OCI-LY7 (cell line): Measurements from ENCODE around the gene PPP1R7. TPM values are rescaled to one million over a fixed set of nuclear protein-coding genes. Genes with fewer than 3 reads are reported as not detected.

ENCODE experiments used
- BruUV-seq: library from RNA; stranded (reverse); fragments of 400-500 nt; replicated peaks from 2 replicates; lab custom pipeline; 2021; lab: Mats Ljungman, UMichigan
- CTCF ChIA-PET: fragments of 300-600 bp; sonication (Branson Sonifier 250); formaldehyde crosslinking; loops from one replicate; lab custom pipeline; 2022; ENCODE audit warnings: antibody characterized with exemption; ENCODE audit not compliant: unreplicated experiment; lab: Charles Lee
- POLR2A ChIA-PET: fragments of 300-600 bp; sonication (Branson Sonifier 250); formaldehyde crosslinking; loops from one replicate; lab custom pipeline; 2022; ENCODE audit warnings: antibody characterized with exemption; lab: Charles Lee
- DNase-seq: peaks from one replicate; pipeline ENCODE4 v3.0.0-alpha.2; 2015; ENCODE audit warnings: low spot score
- H2AFZ ChIP-seq: fragments of 200-600 bp; sonication (generic), shearing (Covaris generic); 2 replicates; pipeline ENCODE4 v1.6.1; 2014; ENCODE audit warnings: mild to moderate bottlenecking, antibody characterized with exemption, low read length, moderate library complexity
- H3K27ac ChIP-seq: fragments of 200-600 bp; sonication (generic); 2 replicates; pipeline ENCODE4 v1.5.1; 2014; ENCODE audit warnings: mixed run types, low read depth, mild to moderate bottlenecking, moderate library complexity, low read length, inconsistent platforms; ENCODE audit not compliant: poor library complexity, severe bottlenecking
- H3K36me3 ChIP-seq: fragments of 200-600 bp; sonication (generic); 2 replicates; pipeline ENCODE4 v1.6.1; 2014; ENCODE audit warnings: mild to moderate bottlenecking, antibody characterized with exemption, low read length, moderate library complexity, mixed read lengths; ENCODE audit not compliant: insufficient read depth
- H3K4me1 ChIP-seq: fragments of 200-600 bp; sonication (generic); 2 replicates; pipeline ENCODE4 v1.5.1; 2014; ENCODE audit warnings: mild to moderate bottlenecking, low read length; ENCODE audit not compliant: insufficient read depth, poor library complexity, severe bottlenecking
- H3K4me2 ChIP-seq: fragments of 200-600 bp; sonication (generic); 2 replicates; pipeline ENCODE4 v1.6.1; 2014; ENCODE audit warnings: mild to moderate bottlenecking, low read length
- H3K4me3 ChIP-seq: fragments of 200-600 bp; sonication (generic); 2 replicates; pipeline ENCODE4 v1.5.1; 2014; ENCODE audit warnings: mild to moderate bottlenecking, low read depth, low read length; ENCODE audit not compliant: poor library complexity, severe bottlenecking
- H3K79me2 ChIP-seq: fragments of 200-600 bp; sonication (generic); 2 replicates; pipeline ENCODE4 v1.6.1; 2016; ENCODE audit warnings: low read depth, mild to moderate bottlenecking, low read length, moderate library complexity, mixed read lengths; ENCODE audit not compliant: insufficient read depth
- H3K9me2 ChIP-seq: fragments of 200-600 bp; sonication (generic); 2 replicates; pipeline ENCODE4 v1.6.1; 2016; ENCODE audit warnings: mild to moderate bottlenecking, low read length, mixed read lengths; ENCODE audit not compliant: insufficient read depth
- H3K9me3 ChIP-seq: fragments of 200-600 bp; sonication (generic); 2 replicates; pipeline ENCODE4 v1.6.1; 2014; ENCODE audit warnings: mild to moderate bottlenecking, mixed run types, low read length, mixed read lengths
- H4K20me1 ChIP-seq: fragments of 200-600 bp; sonication (generic); 2 replicates; pipeline ENCODE4 v1.6.1; 2014; ENCODE audit warnings: mild to moderate bottlenecking, antibody characterized with exemption, low read length, moderate library complexity, mixed read lengths; ENCODE audit not compliant: insufficient read depth
- CTCF ChIP-seq: fragments of 200-600 bp; sonication (generic); conservative IDR thresholded peaks from 2 replicates; pipeline ENCODE4 v1.5.1; 2014; ENCODE audit warnings: mild to moderate bottlenecking, antibody characterized with exemption, low read length, moderate library complexity, mixed read lengths
- EZH2phosphoT487 ChIP-seq: fragments of 200-600 bp; sonication (generic); IDR thresholded peaks from 2 replicates; pipeline ENCODE4 v1.6.1; 2018; ENCODE audit warnings: low read depth, borderline replicate concordance, mild to moderate bottlenecking, mixed run types, antibody characterized with exemption, low read length, moderate library complexity, mixed read lengths
- intact Hi-C: fragments of 100-400 bp; cut with micrococcal nuclease; formaldehyde crosslinking; loops from one replicate; pipeline ENCODE4 v1.10.0; 2022; ENCODE audit not compliant: unreplicated experiment
- total RNA-seq, 2 experiments: library from RNA; depleted of rRNA in 1 of 2; stranded (reverse); fragments of >200 nt in 1 of 2; shearing (Covaris generic) in 1 of 2; gene quantifications; 2 replicates each; pipeline ENCODE4 v1.2.3, GENCODE V29; 2014 to 2022

PPP1R7 gene
- total RNA-seq, 2 experiments from 2014 or later, result 46.0 to 82.0 TPM

- H3K4me1 ChIP-seq, result no peaks in the 10 kb centered on the region
- CTCF ChIA-PET, result no interaction called here
- H3K27ac ChIP-seq, result no peak overlapping the region
- no TSS peak for BruUV-seq
- POLR2A ChIA-PET, result no interaction called here
- H3K36me3 ChIP-seq, result peaks cover 47% of the 10 kb centered on the region
- no peak for DNase-seq
- TF ChIP-seq EZH2phosphoT487 (no peak), CTCF (no peak)
- no peaks in the 10 kb centered on the region for H3K9me3 ChIP-seq
- H2AFZ ChIP-seq, result no peak overlapping the region
- H3K9me2 ChIP-seq, result no peaks in the 10 kb centered on the region
- no peaks in the 10 kb centered on the region for H3K79me2 ChIP-seq
- no peak overlapping the region for H3K4me2 ChIP-seq
- intact Hi-C loops, result no loop called here
- H3K4me3 ChIP-seq, result no peak overlapping the region
- no peaks in the 10 kb centered on the region for H4K20me1 ChIP-seq
Observed at GRCh38 chr2:241126771-241127202, 23.5 kb upstream of the PPP1R7 start.

- Histone ChIP-seq H3K79me2 (no peaks in the 10 kb centered on the region), H3K9me2 (no peaks in the 10 kb centered on the region), H3K9me3 (no peaks in the 10 kb centered on the region), H3K36me3 (peaks cover 46% of the 10 kb centered on the region), H2AFZ (no peak overlapping the region), H4K20me1 (no peaks in the 10 kb centered on the region), H3K4me2 (no peak overlapping the region), H3K27ac (no peak overlapping the region), H3K4me1 (no peaks in the 10 kb centered on the region), H3K4me3 (no peak overlapping the region)
- CTCF ChIA-PET, result no interaction called here
- no peak for TF ChIP-seq EZH2phosphoT487
- no peak for TF ChIP-seq CTCF
- POLR2A ChIA-PET, result no interaction called here
- no TSS peak for BruUV-seq
- intact Hi-C loops, result no loop called here
- no peak for DNase-seq
Observed at GRCh38 chr2:241128266-241128665, 22.0 kb upstream of the PPP1R7 start.

GRCh38 chr2:241129086-241129871 is 21.0 kb upstream of the PPP1R7 start:
- intact Hi-C loops, result no loop called here
- POLR2A ChIA-PET, result no interaction called here
- no peaks in the 10 kb centered on the region for H3K9me3 ChIP-seq
- H2AFZ ChIP-seq, result no peak overlapping the region
- no peak overlapping the region for H3K4me3 ChIP-seq
- H3K27ac ChIP-seq, result no peak overlapping the region
- BruUV-seq, result no TSS peak
- no peaks in the 10 kb centered on the region for H4K20me1 ChIP-seq
- no peaks in the 10 kb centered on the region for H3K79me2 ChIP-seq
- no peak for DNase-seq
- no peaks in the 10 kb centered on the region for H3K9me2 ChIP-seq
- TF ChIP-seq EZH2phosphoT487 (no peak), CTCF (no peak)
- CTCF ChIA-PET, result interaction anchor here (0.5 kb wide), 1 partner anchor 254 kb away, joined by 3 read pairs; no protein-coding TSS in a partner anchor
- H3K4me2 ChIP-seq, result no peak overlapping the region
- H3K4me1 ChIP-seq, result no peaks in the 10 kb centered on the region
- H3K36me3 ChIP-seq, result peaks cover 41% of the 10 kb centered on the region
